HG02885 (cell line): ENCODE results near the gene VCP.
"Not testable (repeated sequence)": the region's sequence is repeated elsewhere in the genome, so short reads cannot be mapped to it uniquely, and the experiment has no call there.

Source experiments
- ATAC-seq: cut with Tn5 transposase; IDR thresholded peaks from one replicate; pipeline ENCODE4 v1.9.1; 2021; ENCODE audit warnings: mild to moderate bottlenecking; ENCODE audit not compliant: unreplicated experiment, poor library complexity

The VCP gene

DNA sequence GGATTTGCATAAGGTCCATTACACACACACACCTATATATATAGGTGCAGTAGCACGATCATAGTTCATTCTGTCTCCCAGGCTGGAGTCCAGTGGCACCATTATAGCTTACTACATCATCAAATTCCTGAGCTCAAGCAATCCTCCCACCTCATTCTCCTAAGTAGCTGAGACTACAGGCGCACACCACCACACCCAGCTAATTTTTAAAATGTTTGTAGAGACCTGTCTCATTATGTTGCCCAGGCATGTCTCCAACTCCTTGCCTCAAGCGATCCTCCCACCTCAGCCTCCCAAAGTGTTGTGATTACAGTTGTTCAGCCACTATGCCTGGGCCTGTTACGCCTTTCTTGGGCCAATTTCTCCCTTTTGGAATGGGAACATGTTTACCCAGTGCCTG lies 43.2 kb downstream of the VCP start:
- ATAC-seq, result no peak

- no peak for ATAC-seq
Observed at GRCh38 chr9:35028341-35028740, 44.1 kb downstream of the VCP start.

- no peak for ATAC-seq
Observed at GRCh38 chr9:35027860-35028259, 44.6 kb downstream of the VCP start.

- no peak for ATAC-seq
Observed at GRCh38 chr9:35027374-35027773, 45.1 kb downstream of the VCP start.

DNA sequence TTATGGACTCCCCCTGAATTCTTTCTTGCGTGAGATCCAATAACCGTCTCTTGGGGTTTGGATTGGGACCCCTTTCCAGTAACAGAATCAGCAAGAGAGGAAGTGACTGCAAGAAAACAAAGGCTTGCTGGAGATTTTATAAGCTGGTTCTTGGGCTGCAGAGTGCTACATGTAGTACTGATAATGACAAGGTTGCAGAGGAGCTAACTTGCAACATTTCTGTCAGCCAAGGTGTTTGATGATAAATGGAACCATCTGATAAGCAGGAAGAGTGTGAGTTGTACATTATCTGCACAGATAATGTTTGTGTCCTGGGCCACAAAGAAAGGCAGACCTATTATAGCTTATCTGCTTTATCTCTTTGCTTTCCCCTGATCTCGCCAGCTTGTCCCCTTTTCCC lies 45.8 kb downstream of the VCP start:
- ATAC-seq, result no peak

DNA sequence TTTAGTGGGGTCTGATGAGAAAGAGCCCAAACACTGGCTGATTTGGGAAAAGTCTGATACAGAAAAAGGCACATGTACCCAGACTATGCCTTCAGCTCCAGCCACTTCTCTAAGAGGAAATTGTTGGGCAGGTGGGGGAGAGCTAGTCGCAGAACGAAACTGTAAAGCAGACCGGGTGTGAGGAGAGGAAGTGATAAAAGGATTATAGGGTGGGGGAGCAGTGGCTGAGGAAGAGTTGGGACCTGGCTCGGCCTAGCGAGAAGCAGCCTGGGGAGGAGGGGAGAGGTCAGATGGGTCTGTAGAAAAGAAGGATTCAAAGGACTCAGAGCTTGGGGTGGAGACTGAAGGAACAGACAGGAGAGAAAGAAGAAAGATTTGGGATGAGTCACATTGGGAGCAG lies 49.0 kb downstream of the VCP start:
- ATAC-seq, result not testable (repeated sequence)

DNA sequence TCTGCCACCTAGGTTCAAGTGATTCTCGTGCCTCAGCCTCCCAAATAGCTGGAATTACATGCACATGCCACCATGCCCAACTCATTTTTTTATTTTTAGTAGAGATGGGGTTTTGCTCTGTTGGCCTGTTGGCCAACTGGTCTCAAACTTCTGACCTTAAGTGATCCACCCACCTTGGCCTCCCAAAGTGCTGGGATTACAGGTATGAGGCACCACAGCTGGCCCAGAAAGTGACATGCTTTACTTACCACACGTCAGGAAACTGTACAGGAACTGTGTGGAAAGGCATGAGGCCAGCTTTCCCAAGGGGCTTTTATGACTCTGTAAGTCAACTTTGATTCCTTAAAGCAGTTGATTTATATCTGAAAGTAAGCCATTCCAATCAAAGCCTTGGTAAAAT lies 57.9 kb downstream of the VCP start:
- ATAC-seq, result no peak

DNA sequence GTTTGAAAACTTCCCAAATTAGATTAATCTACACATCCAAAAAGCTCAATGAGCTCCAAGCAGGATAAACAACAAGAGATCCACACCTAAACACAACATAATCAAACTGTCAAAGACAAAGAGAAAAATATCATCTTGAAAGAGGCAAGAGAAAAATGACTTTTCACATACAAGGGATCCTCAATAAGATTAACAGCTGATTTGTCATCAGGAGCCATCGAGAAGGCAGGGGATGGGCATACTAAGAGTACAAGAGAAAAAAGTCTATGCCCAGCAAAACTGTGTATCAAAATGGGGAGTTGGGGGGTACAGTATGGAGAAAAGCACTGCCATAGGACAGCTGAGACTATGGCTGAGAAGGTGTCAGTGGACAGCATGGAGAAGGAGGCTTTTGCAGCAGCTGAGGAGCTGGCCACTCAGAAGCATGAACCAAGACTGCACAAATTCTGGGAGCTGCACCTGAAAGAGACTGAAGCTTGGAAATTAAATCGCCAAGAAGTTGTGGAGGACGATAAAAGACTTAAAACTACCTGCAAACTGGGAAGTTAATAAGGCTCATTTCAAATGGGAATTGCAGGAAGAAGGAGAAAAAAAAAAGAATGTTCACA lies 62.0 kb downstream of the VCP start:
- ATAC-seq, result no peak
